Loucy (cell line): ENCODE data around the gene WARS2.

Source experiments
- H2AFZ ChIP-seq: fragments of 200-600 bp; sonication (generic); 2 replicates; pipeline ENCODE4 v1.6.0; 2016; ENCODE audit warnings: antibody characterized with exemption, mild to moderate bottlenecking, low read length, moderate library complexity
- H3F3A ChIP-seq: fragments of 200-600 bp; 2 replicates; pipeline ENCODE4 v1.6.0; 2016; ENCODE audit warnings: antibody characterized with exemption, low read depth, mild to moderate bottlenecking
- H3K27me3 ChIP-seq: fragments of 200-600 bp; sonication (generic); 2 replicates; pipeline ENCODE4 v1.6.1; 2014; ENCODE audit warnings: low read length, mild to moderate bottlenecking; ENCODE audit not compliant: insufficient read depth, poor library complexity, severe bottlenecking
- H3K36me3 ChIP-seq: fragments of 200-600 bp; sonication (generic); 2 replicates; pipeline ENCODE4 v1.6.1; 2016; ENCODE audit warnings: low read length; ENCODE audit not compliant: insufficient read depth
- H3K4me1 ChIP-seq: fragments of 200-600 bp; sonication (generic); 2 replicates; pipeline ENCODE4 v1.5.1; 2014; ENCODE audit warnings: low read length, mild to moderate bottlenecking; ENCODE audit not compliant: insufficient read depth, poor library complexity, severe bottlenecking
- H3K4me2 ChIP-seq: fragments of 200-600 bp; sonication (generic); 2 replicates; pipeline ENCODE4 v1.6.0; 2014; ENCODE audit warnings: antibody characterized with exemption, low read length, low read depth, mild to moderate bottlenecking; ENCODE audit not compliant: poor library complexity, severe bottlenecking
- H3K4me3 ChIP-seq: fragments of 200-600 bp; sonication (generic); 2 replicates; pipeline ENCODE4 v1.5.1; 2014; ENCODE audit warnings: low read length, mild to moderate bottlenecking, mixed read lengths; ENCODE audit not compliant: poor library complexity, severe bottlenecking
- H3K79me2 ChIP-seq: fragments of 200-600 bp; sonication (generic); 2 replicates; pipeline ENCODE4 v1.6.1; 2014; ENCODE audit warnings: low read length; ENCODE audit not compliant: insufficient read depth
- H3K9ac ChIP-seq: fragments of 200-600 bp; sonication (generic); 2 replicates; pipeline ENCODE4 v1.6.0; 2014; ENCODE audit warnings: mild to moderate bottlenecking, low read depth, low read length, moderate library complexity; ENCODE audit not compliant: poor library complexity, severe bottlenecking
- H3K9me2 ChIP-seq: fragments of 200-600 bp; sonication (generic); replicated peaks from 2 replicates; pipeline ENCODE4 v1.6.1; 2016; ENCODE audit warnings: low read depth, low read length, mixed read lengths
- H3K9me3 ChIP-seq: fragments of 200-600 bp; sonication (generic); 2 replicates; pipeline ENCODE4 v1.6.1; 2014; ENCODE audit warnings: mild to moderate bottlenecking, antibody characterized with exemption, low read length, low read depth; ENCODE audit not compliant: insufficient read depth
- H4K20me1 ChIP-seq: fragments of 200-600 bp; sonication (generic); 2 replicates; pipeline ENCODE4 v1.6.0; 2014; ENCODE audit warnings: antibody characterized with exemption, low read length, mild to moderate bottlenecking; ENCODE audit not compliant: insufficient read depth, poor library complexity, severe bottlenecking
- CTCF ChIP-seq: fragments of 200-600 bp; sonication (generic); conservative IDR thresholded peaks from 2 replicates; pipeline ENCODE4 v1.5.1; 2014; ENCODE audit warnings: mild to moderate bottlenecking, antibody characterized with exemption, low read length
- EZH2phosphoT487 ChIP-seq: fragments of 200-600 bp; IDR thresholded peaks from 2 replicates; pipeline ENCODE4 v1.6.1; 2018; ENCODE audit warnings: antibody characterized with exemption, mild to moderate bottlenecking, moderate library complexity, borderline replicate concordance

WARS2 gene

GRCh38 chr1:118982821-118983557 is 157.5 kb downstream of the WARS2 start:
- no peaks in the 10 kb centered on the region for H3K9me3 ChIP-seq
- TF ChIP-seq CTCF = no peak
- TF ChIP-seq EZH2phosphoT487 = no peak
- H3K4me1 ChIP-seq = no peaks in the 10 kb centered on the region
- H3K36me3 ChIP-seq = no peaks in the 10 kb centered on the region
- no peaks in the 10 kb centered on the region for H3F3A ChIP-seq
- no peaks in the 10 kb centered on the region for H3K9me2 ChIP-seq
- H3K27me3 ChIP-seq = no peaks in the 10 kb centered on the region
- H2AFZ ChIP-seq = no peak overlapping the region
- H3K4me3 ChIP-seq = no peak overlapping the region
- no peaks in the 10 kb centered on the region for H3K79me2 ChIP-seq
- H3K4me2 ChIP-seq = no peak overlapping the region
- no peak overlapping the region for H3K9ac ChIP-seq
- H4K20me1 ChIP-seq = no peaks in the 10 kb centered on the region

- H3K9ac ChIP-seq = no peak overlapping the region
- no peaks in the 10 kb centered on the region for H3F3A ChIP-seq
- no peaks in the 10 kb centered on the region for H3K9me2 ChIP-seq
- no peaks in the 10 kb centered on the region for H3K27me3 ChIP-seq
- H3K4me1 ChIP-seq = no peaks in the 10 kb centered on the region
- no peak overlapping the region for H2AFZ ChIP-seq
- no peak overlapping the region for H3K4me3 ChIP-seq
- H3K79me2 ChIP-seq = no peaks in the 10 kb centered on the region
- TF ChIP-seq CTCF (no peak), EZH2phosphoT487 (no peak)
- no peaks in the 10 kb centered on the region for H3K9me3 ChIP-seq
- no peaks in the 10 kb centered on the region for H4K20me1 ChIP-seq
- no peak overlapping the region for H3K4me2 ChIP-seq
- no peaks in the 10 kb centered on the region for H3K36me3 ChIP-seq
These were observed 158.2 kb downstream of the WARS2 start for GRCh38 chr1:118982266-118982665.

- Histone ChIP-seq H2AFZ (no peak overlapping the region), H3K9me2 (no peaks in the 10 kb centered on the region), H4K20me1 (no peaks in the 10 kb centered on the region), H3K79me2 (no peaks in the 10 kb centered on the region), H3K4me3 (no peak overlapping the region), H3F3A (no peaks in the 10 kb centered on the region), H3K27me3 (no peaks in the 10 kb centered on the region), H3K9me3 (no peaks in the 10 kb centered on the region), H3K4me1 (no peaks in the 10 kb centered on the region), H3K36me3 (no peaks in the 10 kb centered on the region), H3K9ac (no peak overlapping the region), H3K4me2 (no peak overlapping the region)
- no peak for TF ChIP-seq CTCF
- TF ChIP-seq EZH2phosphoT487 = no peak
These were observed 159.0 kb downstream of the WARS2 start for GRCh38 chr1:118981436-118981835.
